ENCODE data around the gene CD59.

The CD59 gene

DNA sequence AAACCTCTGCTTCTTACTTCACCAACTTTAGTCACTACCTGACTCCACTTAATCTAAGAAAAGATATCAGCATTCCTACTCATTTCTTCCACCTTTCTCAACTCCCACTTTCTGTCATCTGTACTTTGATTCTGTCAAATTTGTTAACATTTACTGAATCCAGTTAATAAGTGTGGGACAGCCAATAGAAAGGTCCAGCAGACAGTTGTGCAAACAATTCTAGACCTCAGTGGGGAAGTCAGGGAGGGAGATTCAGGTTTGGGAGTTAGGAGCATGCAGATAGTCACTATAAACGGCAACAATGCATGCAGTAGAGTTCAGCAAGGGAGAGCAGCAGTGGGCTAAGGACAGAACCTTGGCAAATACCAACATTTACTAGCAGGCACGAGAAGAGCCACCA lies 34.0 kb upstream of the CD59 start:
- no peak for TF ChIP-seq CTCF (IDR thresholded peaks at IDR 0.05; ENCODE audit: low read depth, low read length, missing control alignments)
- no peak for DNase-seq (ENCODE audit: extremely low read depth, low read depth)
- H3K4me3 ChIP-seq (replicated peaks; ENCODE audit: low read depth, low read length): no peak overlapping the region

GRCh38 chr11:33769542-33769941 lies 33.3 kb upstream of the CD59 start:
- no peak for TF ChIP-seq CTCF (IDR thresholded peaks at IDR 0.05; ENCODE audit: low read depth, low read length, missing control alignments)
- DNase-seq (ENCODE audit: extremely low read depth, low read depth): no peak
- H3K4me3 ChIP-seq (replicated peaks; ENCODE audit: low read depth, low read length): no peak overlapping the region

DNA sequence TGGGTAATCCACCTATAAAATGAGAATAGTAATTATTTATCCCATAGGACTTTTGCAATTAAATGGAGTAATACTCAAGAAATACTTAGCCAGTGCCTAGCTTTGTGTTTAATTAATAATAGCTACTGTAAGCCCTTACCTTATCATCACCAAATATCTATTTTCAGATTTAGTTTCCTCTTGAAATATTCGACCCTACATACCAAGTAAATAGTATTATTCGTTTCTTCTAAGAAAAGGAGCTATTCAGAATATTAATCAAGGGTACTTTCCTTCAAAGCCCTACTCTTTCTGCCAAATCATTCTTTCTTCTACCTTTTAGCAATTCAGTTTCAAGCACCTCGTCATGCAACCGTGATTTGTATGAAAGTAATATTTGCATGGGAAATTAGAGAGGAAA lies 31.4 kb upstream of the CD59 start:
- H3K4me3 ChIP-seq (replicated peaks; ENCODE audit: low read depth, low read length): no peak overlapping the region
- TF ChIP-seq CTCF (IDR thresholded peaks at IDR 0.05; ENCODE audit: low read depth, low read length, missing control alignments): no peak
- no peak for DNase-seq (ENCODE audit: extremely low read depth, low read depth)

DNA sequence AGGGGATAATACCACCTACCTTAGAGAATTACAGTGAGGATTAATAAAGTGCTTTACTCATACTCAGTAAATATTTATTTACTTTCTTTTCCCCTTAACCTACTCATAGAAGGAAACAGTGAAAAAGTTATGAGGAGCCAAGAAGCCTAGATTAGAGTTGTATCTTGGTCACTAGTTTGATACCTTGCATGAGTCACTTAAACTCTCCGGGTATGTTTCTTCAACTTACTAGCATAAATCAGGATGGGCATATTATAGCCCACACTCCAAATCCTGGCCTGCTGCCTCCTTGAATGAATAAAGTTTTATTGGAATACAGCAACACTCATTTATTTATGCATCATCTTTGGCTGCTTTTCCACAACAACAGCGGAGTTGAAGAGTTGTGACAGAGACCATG lies 29.9 kb upstream of the CD59 start:
- DNase-seq (ENCODE audit: extremely low read depth, low read depth): no peak
- no peak for TF ChIP-seq CTCF (IDR thresholded peaks at IDR 0.05; ENCODE audit: low read depth, low read length, missing control alignments)

DNA sequence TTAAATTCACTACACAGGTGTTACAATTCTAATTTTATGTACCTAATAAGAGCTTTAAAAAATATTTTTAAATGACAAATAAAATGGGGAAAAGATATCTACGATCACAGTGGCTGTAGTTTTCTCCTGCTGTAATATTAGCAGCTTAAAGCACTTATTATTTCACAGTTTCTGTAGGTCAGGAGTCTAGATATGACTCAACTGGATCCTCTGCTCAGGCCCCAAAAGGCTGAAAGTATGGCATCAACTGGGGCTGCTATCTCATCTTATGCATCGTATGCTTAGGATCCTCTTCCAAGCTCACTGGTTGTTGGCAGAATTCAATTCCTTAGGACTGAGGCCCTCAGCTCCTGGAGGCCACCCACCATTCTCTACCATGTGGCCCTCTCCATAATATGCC lies 25.2 kb upstream of the CD59 start:
- H3K4me3 ChIP-seq (replicated peaks; ENCODE audit: low read depth, low read length): no peak overlapping the region
- no peak for DNase-seq (ENCODE audit: extremely low read depth, low read depth)
- TF ChIP-seq CTCF (IDR thresholded peaks at IDR 0.05; ENCODE audit: low read depth, low read length, missing control alignments): no peak

More for the DNA sequence above, 29.9 kb upstream of the CD59 start:
- H3K4me3 ChIP-seq (replicated peaks; ENCODE audit: low read depth, low read length): no peak overlapping the region

DNA sequence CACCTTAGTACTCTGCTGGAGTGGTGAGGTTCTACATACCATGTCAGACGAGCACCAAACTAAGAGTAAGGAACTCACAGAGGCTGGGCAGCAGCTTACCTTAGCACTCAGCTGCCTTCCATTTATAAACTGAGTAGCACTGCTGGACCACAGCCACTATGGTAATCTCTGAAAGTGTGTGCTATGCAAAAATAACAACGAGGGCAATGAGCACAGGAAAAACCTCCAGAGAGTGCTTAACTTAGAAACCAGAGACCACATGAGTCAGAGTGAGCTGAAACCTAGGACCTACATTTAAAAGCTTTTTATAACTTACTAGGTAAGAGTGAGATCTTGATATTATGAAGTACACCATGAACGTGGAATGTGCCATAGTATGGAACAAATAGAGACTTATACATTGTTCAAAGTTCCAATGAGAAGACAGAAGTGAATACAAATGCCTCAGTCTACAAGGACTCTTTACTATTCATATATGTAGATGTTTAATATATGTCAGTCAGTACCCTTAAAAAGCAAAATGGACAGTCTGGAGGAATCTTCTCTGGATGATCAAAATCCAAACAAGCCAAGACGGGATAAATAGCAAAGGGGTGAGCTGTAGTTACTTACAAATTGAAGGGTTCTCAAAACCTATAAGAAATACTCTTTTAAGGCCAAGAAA lies 17.2 kb upstream of the CD59 start:
- no peak for TF ChIP-seq CTCF (IDR thresholded peaks at IDR 0.05; ENCODE audit: low read depth, low read length, missing control alignments)
- no peak for DNase-seq (ENCODE audit: extremely low read depth, low read depth)
- H3K4me3 ChIP-seq (replicated peaks; ENCODE audit: low read depth, low read length): no peak overlapping the region

GRCh38 chr11:33751878-33752277 lies 15.7 kb upstream of the CD59 start:
- no peak overlapping the region for H3K4me3 ChIP-seq (replicated peaks; ENCODE audit: low read depth, low read length)
- DNase-seq (ENCODE audit: extremely low read depth, low read depth): no peak
- no peak for TF ChIP-seq CTCF (IDR thresholded peaks at IDR 0.05; ENCODE audit: low read depth, low read length, missing control alignments)

Measured in HFF-Myc (cell line).